HG03064 (cell line): ENCODE results near the gene MACROD2.
"Not testable (repeated sequence)": the region's sequence is repeated elsewhere in the genome, so short reads cannot be mapped to it uniquely, and the experiment has no call there.

ENCODE experiments used
- ATAC-seq: cut with Tn5 transposase; IDR thresholded peaks from one replicate; pipeline ENCODE4 v1.9.1; 2021; ENCODE audit warnings: low read depth; ENCODE audit not compliant: unreplicated experiment

MACROD2 gene

GRCh38 chr20:14235355-14235754 is 240.0 kb downstream of the MACROD2 start:
- no peak for ATAC-seq

- ATAC-seq: no peak
Observed at GRCh38 chr20:14245368-14245970, 250.2 kb downstream of the MACROD2 start.

- ATAC-seq: no peak
Observed at GRCh38 chr20:14259689-14260088, 264.4 kb downstream of the MACROD2 start.

- no peak for ATAC-seq
Observed at GRCh38 chr20:14260367-14260766, 265.1 kb downstream of the MACROD2 start.

GRCh38 chr20:14264869-14265268 is 269.6 kb downstream of the MACROD2 start:
- no peak for ATAC-seq

- no peak for ATAC-seq
Observed at GRCh38 chr20:14266246-14266645, 270.9 kb downstream of the MACROD2 start.

GRCh38 chr20:14270751-14271150 is 275.4 kb downstream of the MACROD2 start:
- not testable (repeated sequence) for ATAC-seq

GRCh38 chr20:14282140-14282539 is 286.8 kb downstream of the MACROD2 start:
- ATAC-seq: no peak

GRCh38 chr20:14284443-14284842 is 289.1 kb downstream of the MACROD2 start:
- ATAC-seq: no peak

- no peak for ATAC-seq
Observed at GRCh38 chr20:14288341-14289330, 293.3 kb downstream of the MACROD2 start.

GRCh38 chr20:14291502-14291901 is 296.2 kb downstream of the MACROD2 start:
- ATAC-seq: no peak

GRCh38 chr20:14295238-14295637 is 299.9 kb downstream of the MACROD2 start:
- no peak for ATAC-seq

GRCh38 chr20:14295770-14296309 is 300.5 kb downstream of the MACROD2 start:
- ATAC-seq: no peak

- ATAC-seq: no peak
Observed at GRCh38 chr20:14299831-14300230, 304.5 kb downstream of the MACROD2 start.

- no peak for ATAC-seq
Observed at GRCh38 chr20:14303106-14303505, 307.8 kb downstream of the MACROD2 start.

- ATAC-seq: no peak
Observed at GRCh38 chr20:14303651-14304050, 308.3 kb downstream of the MACROD2 start.

- no peak for ATAC-seq
Observed at GRCh38 chr20:14304472-14304871, 309.2 kb downstream of the MACROD2 start.

- ATAC-seq: no peak
Observed at GRCh38 chr20:14307956-14308355, 312.6 kb downstream of the MACROD2 start.

GRCh38 chr20:14310977-14311627 is 315.8 kb downstream of the MACROD2 start:
- ATAC-seq: no peak

- ATAC-seq: no peak
Observed at GRCh38 chr20:14312001-14312400, 316.7 kb downstream of the MACROD2 start.
